CD14-positive monocyte (primary cell): ENCODE results near the gene FARP2. TPM values are rescaled to one million over a fixed set of nuclear protein-coding genes. Genes with fewer than 3 reads are reported as not detected.

Experiments used
- DNase-seq, 3 donors: peaks; one replicate each; pipeline ENCODE4 v3.0.0-alpha.2; 2011 to 2022
- H2AFZ ChIP-seq: 2 replicates; pipeline ENCODE4 v1.6.0; 2012; ENCODE audit warnings: mild to moderate bottlenecking, low read depth, low read length, inconsistent platforms; ENCODE audit not compliant: insufficient read depth, poor library complexity, severe bottlenecking
- H3K27ac ChIP-seq, 2 donors: 1 replicate in 1 of 2; 2 replicates in 1 of 2; pipeline ENCODE4 v1.5.1; 2012 to 2013; ENCODE audit warnings: low read length in 2 of 2, control low read depth in 1 of 2, inconsistent platforms in 1 of 2, low read depth in 1 of 2, mild to moderate bottlenecking in 1 of 2
- H3K27me3 ChIP-seq, 2 donors: one replicate each; pipeline versions ENCODE4 v1.6.0 to v1.6.1; 2011 to 2013; ENCODE audit warnings: low read length in 2 of 2; ENCODE audit not compliant: control insufficient read depth in 2 of 2, insufficient read depth in 2 of 2
- H3K36me3 ChIP-seq, 2 donors: replicated peaks in 1 of 2; 1 replicate in 1 of 2; 2 replicates in 1 of 2; pipeline versions ENCODE4 v1.5.1 to v1.6.1; 2012 to 2013; ENCODE audit warnings: low read length in 2 of 2, control low read depth in 1 of 2, inconsistent platforms in 1 of 2, mild to moderate bottlenecking in 1 of 2; ENCODE audit not compliant: insufficient read depth in 2 of 2, control insufficient read depth in 1 of 2
- H3K4me1 ChIP-seq, 2 donors: 1 replicate in 1 of 2; 2 replicates in 1 of 2; pipeline versions ENCODE4 v1.5.1 to v1.6.1; 2012 to 2013; ENCODE audit warnings: low read length in 2 of 2, control low read depth in 1 of 2, inconsistent platforms in 1 of 2, mild to moderate bottlenecking in 1 of 2, moderate library complexity in 1 of 2; ENCODE audit not compliant: insufficient read depth in 2 of 2, control insufficient read depth in 1 of 2
- H3K4me2 ChIP-seq: replicated peaks from 2 replicates; pipeline ENCODE3; 2012; ENCODE audit warnings: low read length, moderate library complexity, mild to moderate bottlenecking; ENCODE audit not compliant: poor library complexity, severe bottlenecking; ENCODE audit errors: extremely low read depth
- H3K4me3 ChIP-seq, 3 experiments: fragments of 200-600 bp in 1 of 3; sonication (generic) in 1 of 3; replicated peaks in 1 of 3; 1 replicate in 2 of 3; 2 replicates in 1 of 3; pipeline ENCODE4 v1.5.1; 2011 to 2013; ENCODE audit warnings: low read length in 3 of 3, mild to moderate bottlenecking in 3 of 3, control low read depth in 2 of 3, low read depth in 2 of 3, inconsistent platforms in 1 of 3, moderate library complexity in 1 of 3
- H3K79me2 ChIP-seq: 2 replicates; pipeline ENCODE4 v1.6.0; 2012; ENCODE audit warnings: mild to moderate bottlenecking, control low read depth, inconsistent platforms, low read length, moderate library complexity; ENCODE audit not compliant: insufficient read depth
- H3K9ac ChIP-seq: 2 replicates; pipeline ENCODE4 v1.6.0; 2017; ENCODE audit warnings: low read length, mild to moderate bottlenecking; ENCODE audit not compliant: insufficient read depth, poor library complexity, severe bottlenecking
- H3K9me3 ChIP-seq, 2 donors: replicated peaks in 1 of 2; 1 replicate in 1 of 2; 2 replicates in 1 of 2; pipeline versions ENCODE4 v1.5.1 to v1.6.1; 2012 to 2013; ENCODE audit warnings: low read length in 2 of 2, control low read depth in 1 of 2; ENCODE audit not compliant: control insufficient read depth in 1 of 2, insufficient read depth in 1 of 2
- H4K20me1 ChIP-seq: 2 replicates; pipeline ENCODE4 v1.6.0; 2012; ENCODE audit warnings: mild to moderate bottlenecking, low read length, control low read depth, moderate library complexity; ENCODE audit not compliant: insufficient read depth
- H3K27ac Mint-ChIP-seq, 7 donors: one replicate each; pipeline ENCODE4 v1.8.0; 2020; ENCODE audit warnings: mild to moderate bottlenecking in 7 of 7, mixed read lengths in 7 of 7, moderate library complexity in 6 of 7, inconsistent platforms in 2 of 7
- H3K27me3 Mint-ChIP-seq, 3 donors: one replicate each; pipeline ENCODE4 v1.8.0; 2021 to 2022; ENCODE audit warnings: low read depth in 3 of 3, mild to moderate bottlenecking in 3 of 3, mixed read lengths in 3 of 3, moderate library complexity in 3 of 3, inconsistent platforms in 1 of 3
- H3K36me3 Mint-ChIP-seq, 2 donors: one replicate each; pipeline ENCODE4 v1.8.0; 2020; ENCODE audit warnings: mixed read lengths in 2 of 2, inconsistent platforms in 1 of 2, mild to moderate bottlenecking in 1 of 2
- H3K4me1 Mint-ChIP-seq: one replicate; pipeline ENCODE4 v1.8.0; 2020; ENCODE audit warnings: mild to moderate bottlenecking, mixed read lengths
- H3K4me3 Mint-ChIP-seq, 2 donors: one replicate each; pipeline ENCODE4 v1.8.0; 2020; ENCODE audit warnings: mild to moderate bottlenecking in 2 of 2, mixed read lengths in 2 of 2, moderate library complexity in 1 of 2
- H3K9me3 Mint-ChIP-seq, 7 donors: one replicate each; pipeline ENCODE4 v1.8.0; 2020 to 2022; ENCODE audit warnings: mixed read lengths in 7 of 7, mild to moderate bottlenecking in 6 of 7, moderate library complexity in 6 of 7, inconsistent platforms in 2 of 7
- CTCF ChIP-seq: fragments of 200-600 bp; IDR thresholded peaks from one replicate; pipeline ENCODE4 v1.8.0; 2022; ENCODE audit warnings: antibody characterized with exemption, mild to moderate bottlenecking
- WGBS: methylation state at CpG from one replicate; pipeline ENCODE4 v1.1.5; 2013; ENCODE audit warnings: missing lambda C conversion rate; ENCODE audit not compliant: insufficient coverage; 5-methylcytosine and 5-hydroxymethylcytosine counted together
- intact Hi-C, 2 donors: fragments of 100-400 bp; cut with micrococcal nuclease; formaldehyde crosslinking; loops; one replicate each; pipeline versions ENCODE4 v1.15.0 to v1.15.1; 2023
- polyA plus RNA-seq, 3 donors: library from polyadenylated mRNA; depleted of rRNA in 1 of 3; unstranded in 2 of 3; stranded (reverse) in 1 of 3; fragments of 300-500 nt in 2 of 3; fragments of >200 nt in 1 of 3; fragmentation: Illumina TruSeq in 2 of 3; gene quantifications; 1 replicate in 2 of 3; 2 replicates in 1 of 3; pipeline ENCODE4 v1.2.3, GENCODE V29; 2012 to 2021

FARP2 gene
- polyA plus RNA-seq, 3 donors = 6.7 to 8.5 (median 7.3) TPM

- Histone ChIP-seq H3K36me3 (peaks cover 32 to 67% of the 10 kb centered on the region in 2 donors), H4K20me1 (peaks cover 13% of the 10 kb centered on the region), H3K79me2 (no peaks in the 10 kb centered on the region), H3K9ac (no peak overlapping the region), H3K4me2 (no peak overlapping the region), H2AFZ (no peak overlapping the region), H3K4me3 (no peak overlapping the region), H3K9me3 (no peaks in the 10 kb centered on the region), H3K4me1 (no peaks in the 10 kb centered on the region), H3K27ac (no peak overlapping the region), H3K27me3 (no peaks in the 10 kb centered on the region)
- no peak overlapping the region for H3K4me3 Mint-ChIP-seq
- peaks cover 0 to 2% (median 2%) of the 10 kb centered on the region in 3 donors for H3K27me3 Mint-ChIP-seq
- TF ChIP-seq CTCF = no peak
- intact Hi-C loops = no loop called here
- DNase-seq = no peak
- H3K4me1 Mint-ChIP-seq = no peaks in the 10 kb centered on the region
- WGBS = 95% methylated on average over 28 of the region's 28 CpGs
- H3K9me3 Mint-ChIP-seq = no peaks in the 10 kb centered on the region
- H3K27ac Mint-ChIP-seq = no peak overlapping the region
- peaks cover 42 to 73% of the 10 kb centered on the region in 2 donors for H3K36me3 Mint-ChIP-seq
Measured at GRCh38 chr2:241496003-241496707, 140.1 kb downstream of the FARP2 start.

- Histone ChIP-seq H3K27me3 (no peaks in the 10 kb centered on the region), H3K4me1 (no peaks in the 10 kb centered on the region), H3K4me3 (no peak overlapping the region), H3K79me2 (no peaks in the 10 kb centered on the region), H3K9ac (no peak overlapping the region), H3K27ac (no peak overlapping the region), H4K20me1 (peaks cover 14% of the 10 kb centered on the region), H3K36me3 (peaks cover 36 to 75% of the 10 kb centered on the region in 2 donors), H3K4me2 (no peak overlapping the region), H3K9me3 (no peaks in the 10 kb centered on the region), H2AFZ (no peak overlapping the region)
- intact Hi-C loops = no loop called here
- Mint-ChIP-seq H3K9me3 (no peaks in the 10 kb centered on the region), H3K36me3 (peaks cover 46 to 83% of the 10 kb centered on the region in 2 donors), H3K4me1 (no peaks in the 10 kb centered on the region), H3K27me3 (peaks cover 0 to 2% (median 2%) of the 10 kb centered on the region in 3 donors), H3K4me3 (no peak overlapping the region), H3K27ac (no peak overlapping the region)
- DNase-seq = no peak
- TF ChIP-seq CTCF = no peak
- 98% methylated on average over 24 of the region's 29 CpGs for WGBS
Measured at GRCh38 chr2:241496904-241497877, 141.1 kb downstream of the FARP2 start.
